HCT116 (cell line): Measurements from ENCODE around the gene EIF3L. TPM values are rescaled to one million over a fixed set of nuclear protein-coding genes. Genes with fewer than 3 reads are reported as not detected.

Experiments used
- ATAC-seq: fragments of 200-7000 bp; cut with Tn5 transposase; 2 replicates; pipeline ENCODE4 v1.9.1; 2020; ENCODE audit warnings: mild to moderate bottlenecking, moderate library complexity
- BruUV-seq: library from RNA; stranded (reverse); fragments of 400-500 nt; replicated peaks from 2 replicates; lab custom pipeline; 2021; lab: Mats Ljungman, UMichigan
- CTCF ChIA-PET: fragments of 300-600 bp; sonication (Branson Sonifier 250); formaldehyde crosslinking; loops from one replicate; lab custom pipeline; 2021; ENCODE audit warnings: antibody characterized with exemption; lab: Charles Lee
- POLR2A ChIA-PET: fragments of 300-600, 350-600 bp; sonication (Branson Sonifier 250); formaldehyde crosslinking; loops from one replicate; lab custom pipeline; 2021; ENCODE audit warnings: antibody characterized with exemption; lab: Charles Lee
- RAD21 ChIA-PET, 2 experiments: fragments of 300-600 bp; sonication (Branson Sonifier 250); formaldehyde crosslinking; loops; one replicate each; lab custom pipeline; 2023; ENCODE audit warnings: low total read pairs in 2 of 2; ENCODE audit not compliant: uncharacterized antibody in 2 of 2, unreplicated experiment in 2 of 2, low non-redundant PET in 1 of 2; lab: Charles Lee
- DNase-seq: peaks from one replicate; pipeline ENCODE4 v3.0.0-alpha.2; 2010; ENCODE audit warnings: low read depth, low spot score
- H2AFZ ChIP-seq: fragments of 200-600 bp; shearing (Covaris generic), sonication (generic); 2 replicates; pipeline ENCODE4 v1.6.1; 2017; ENCODE audit warnings: low read depth, mixed run types, mixed read lengths, antibody characterized with exemption, low read length; ENCODE audit not compliant: poor library complexity, severe bottlenecking
- H3K27ac ChIP-seq: 2 replicates; pipeline ENCODE4 v1.5.1; 2012; ENCODE audit warnings: low read depth, low read length
- H3K27me3 ChIP-seq: fragments of 200-600 bp; sonication (generic); 2 replicates; pipeline ENCODE4 v1.6.1; 2016; ENCODE audit warnings: mixed run types, low read length, mixed read lengths; ENCODE audit not compliant: insufficient read depth
- H3K36me3 ChIP-seq, 2 experiments: fragments of 200-500 bp in 1 of 2; fragments of 200-600 bp in 1 of 2; sonication (Bioruptor generic) in 1 of 2; sonication (generic) in 1 of 2; 2 replicates each; pipeline versions ENCODE4 v1.5.1 to v1.6.1; 2014 to 2016; ENCODE audit warnings: low read length in 2 of 2, inconsistent platforms in 1 of 2, mixed read lengths in 1 of 2, mixed run types in 1 of 2; ENCODE audit not compliant: insufficient read depth in 2 of 2, control insufficient read depth in 1 of 2
- H3K4me1 ChIP-seq, 2 experiments: fragments of 200-600 bp in 1 of 2; sonication (generic) in 1 of 2; 2 replicates each; pipeline versions ENCODE4 v1.5.1 to v1.6.1; 2012 to 2017; ENCODE audit warnings: low read length in 2 of 2, inconsistent platforms in 1 of 2, mild to moderate bottlenecking in 1 of 2, mixed read lengths in 1 of 2, mixed run types in 1 of 2, moderate library complexity in 1 of 2; ENCODE audit not compliant: insufficient read depth in 2 of 2, control insufficient read depth in 1 of 2
- H3K4me2 ChIP-seq: fragments of 200-600 bp; sonication (generic); 2 replicates; pipeline ENCODE4 v1.6.1; 2017; ENCODE audit warnings: mixed run types, low read length, mixed read lengths
- H3K4me3 ChIP-seq, 2 experiments: fragments of 200-600 bp in 1 of 2; sonication (generic) in 1 of 2; replicated peaks in 1 of 2; 2 replicates each; pipeline ENCODE4 v1.5.1; 2011 to 2016; ENCODE audit warnings: low read length in 2 of 2, control low read depth in 1 of 2, low read depth in 1 of 2, mild to moderate bottlenecking in 1 of 2, mixed read lengths in 1 of 2, mixed run types in 1 of 2
- H3K79me2 ChIP-seq: fragments of 200-600 bp; sonication (generic); 2 replicates; pipeline ENCODE4 v1.6.1; 2017; ENCODE audit warnings: mild to moderate bottlenecking, mixed run types, low read length, moderate library complexity, mixed read lengths; ENCODE audit not compliant: insufficient read depth
- H3K9ac ChIP-seq: fragments of 200-600 bp; sonication (generic); 2 replicates; pipeline ENCODE4 v1.6.1; 2016; ENCODE audit warnings: low read length, mixed read lengths
- H3K9me2 ChIP-seq: fragments of 200-600 bp; sonication (generic), shearing (Covaris generic); 2 replicates; pipeline ENCODE4 v1.6.1; 2017; ENCODE audit warnings: mixed run types, mild to moderate bottlenecking, moderate library complexity; ENCODE audit not compliant: insufficient read depth
- H3K9me3 ChIP-seq, 2 experiments: fragments of 200-500 bp in 1 of 2; fragments of 200-600 bp in 1 of 2; sonication (Bioruptor generic) in 1 of 2; sonication (generic) in 1 of 2; 2 replicates each; pipeline ENCODE4 v1.6.1; 2014 to 2017; ENCODE audit warnings: low read length in 2 of 2, mixed read lengths in 2 of 2, inconsistent platforms in 1 of 2, low read depth in 1 of 2, mild to moderate bottlenecking in 1 of 2, mixed run types in 1 of 2, moderate library complexity in 1 of 2; ENCODE audit not compliant: control insufficient read depth in 1 of 2, insufficient read depth in 1 of 2
- H4K20me1 ChIP-seq: fragments of 200-600 bp; sonication (generic), shearing (Covaris generic); 2 replicates; pipeline ENCODE4 v1.6.1; 2017; ENCODE audit warnings: mixed run types, mild to moderate bottlenecking, moderate library complexity; ENCODE audit not compliant: insufficient read depth
- CEBPB ChIP-seq: IDR thresholded peaks from 2 replicates; pipeline ENCODE4 v1.6.1; 2012; ENCODE audit warnings: low read depth
- FOSL1 ChIP-seq: IDR thresholded peaks from 2 replicates; pipeline ENCODE4 v1.6.1; 2012; ENCODE audit warnings: low read depth
- POLR2A ChIP-seq: IDR thresholded peaks from 2 replicates; pipeline ENCODE4 v1.7.0; 2011; ENCODE audit warnings: borderline replicate concordance; ENCODE audit not compliant: insufficient read depth, insufficient read length; ENCODE audit errors: extremely low read depth
- SP1 ChIP-seq: IDR thresholded peaks from 2 replicates; pipeline ENCODE4 v1.6.1; 2012; ENCODE audit warnings: low read depth
- intact Hi-C: fragments of 100-400 bp; cut with micrococcal nuclease; formaldehyde crosslinking; loops from 2 replicates; pipeline ENCODE4 v1.10.0; 2022
- total RNA-seq: library from RNA; stranded (reverse); gene quantifications from one replicate; pipeline ENCODE4 v1.2.1, GENCODE V29; 2021; ENCODE audit not compliant: unreplicated experiment

EIF3L gene
- total RNA-seq, 1 experiment from 2014 or later = 687 TPM

- H3K4me1 ChIP-seq = peaks cover 59 to 72% of the 10 kb centered on the region in 2 experiments
- ChIA-PET CTCF (interaction anchor here (1.1 to 2.3 kb wide), 2 partner anchors 9 to 79 kb away, joined by 3 to 6 read pairs; no protein-coding TSS in a partner anchor), POLR2A (interaction anchor here (0.6 to 2.2 kb wide), 3 partner anchors 9 to 89 kb away, joined by 3 to 11 read pairs (median 5); partner anchors contain the start of genes GCAT and MICALL1), RAD21 (no interaction called here)
- H3K27ac ChIP-seq = peak overlapping the region; percentile 70
- no peak overlapping the region for H3K4me3 ChIP-seq
- H3K4me2 ChIP-seq = peak overlapping the region; percentile 54
- no peaks in the 10 kb centered on the region for H4K20me1 ChIP-seq
- no TSS peak for BruUV-seq
- peak; percentile 38 for ATAC-seq
- no peak overlapping the region for H2AFZ ChIP-seq
- H3K9me2 ChIP-seq = no peaks in the 10 kb centered on the region
- H3K9ac ChIP-seq = peak overlapping the region; percentile 18
- no peaks in the 10 kb centered on the region; a peak in 1 of 4 replicates for H3K36me3 ChIP-seq
- no peaks in the 10 kb centered on the region for H3K9me3 ChIP-seq
- intact Hi-C loops = no loop called here
- H3K79me2 ChIP-seq = no peaks in the 10 kb centered on the region
- 0 out of 2 replicates have a peak, but pooled peaks have one; percentile 43 for TF ChIP-seq FOSL1
- TF ChIP-seq POLR2A = no peak
- TF ChIP-seq SP1 = peak; percentile 21; the same call in 1 of the 2 replicates
- no peaks in the 10 kb centered on the region for H3K27me3 ChIP-seq
- DNase-seq = no peak
Observed at GRCh38 chr22:37896181-37896592, 47.0 kb downstream of the EIF3L start.

- Histone ChIP-seq H3K79me2 (no peaks in the 10 kb centered on the region), H3K27ac (peak overlapping the region; percentile 70), H3K9me3 (no peaks in the 10 kb centered on the region), H3K36me3 (no peaks in the 10 kb centered on the region), H4K20me1 (no peaks in the 10 kb centered on the region), H3K4me1 (peaks cover 59 to 72% of the 10 kb centered on the region in 2 experiments), H3K9ac (peak overlapping the region; percentile 18; the same call in 1 of the 2 replicates), H3K4me2 (peak overlapping the region; percentile 54), H3K9me2 (no peaks in the 10 kb centered on the region), H3K27me3 (no peaks in the 10 kb centered on the region), H3K4me3 (no peak overlapping the region), H2AFZ (no peak overlapping the region)
- no peak for ATAC-seq
- ChIA-PET CTCF (interaction anchor here (1.0 to 2.3 kb wide), 3 partner anchors 8 to 80 kb away, joined by 3 to 6 read pairs (median 3); no protein-coding TSS in a partner anchor), POLR2A (interaction anchor here (0.8 to 2.2 kb wide), 4 partner anchors 9 to 90 kb away, joined by 3 to 11 read pairs (median 4); partner anchors contain the start of genes GCAT and MICALL1), RAD21 (no interaction called here)
- TF ChIP-seq CEBPB = no peak
- intact Hi-C loops = no loop called here
- no TSS peak for BruUV-seq
- DNase-seq = no peak
Observed at GRCh38 chr22:37896939-37897338, 47.7 kb downstream of the EIF3L start.
